Epithelial cell of esophagus (primary cell): Measurements from ENCODE around the gene PRDM16.

Source experiments
- DNase-seq: peaks from one replicate; pipeline ENCODE4 v3.0.0; 2010; ENCODE audit warnings: low read depth
- H3K4me3 ChIP-seq: 2 replicates; pipeline ENCODE4 v1.5.1; 2011; ENCODE audit warnings: mild to moderate bottlenecking, low read length, control low read depth
- TF ChIP-seq, protein P1 (sequence below): IDR thresholded peaks from 2 replicates; pipeline ENCODE4 v1.5.1; 2011; ENCODE audit warnings: low read depth, mild to moderate bottlenecking, low read length, control low read depth, inconsistent platforms; ENCODE audit not compliant: insufficient read depth; ENCODE audit errors: missing control alignments

Gene PRDM16

DNA sequence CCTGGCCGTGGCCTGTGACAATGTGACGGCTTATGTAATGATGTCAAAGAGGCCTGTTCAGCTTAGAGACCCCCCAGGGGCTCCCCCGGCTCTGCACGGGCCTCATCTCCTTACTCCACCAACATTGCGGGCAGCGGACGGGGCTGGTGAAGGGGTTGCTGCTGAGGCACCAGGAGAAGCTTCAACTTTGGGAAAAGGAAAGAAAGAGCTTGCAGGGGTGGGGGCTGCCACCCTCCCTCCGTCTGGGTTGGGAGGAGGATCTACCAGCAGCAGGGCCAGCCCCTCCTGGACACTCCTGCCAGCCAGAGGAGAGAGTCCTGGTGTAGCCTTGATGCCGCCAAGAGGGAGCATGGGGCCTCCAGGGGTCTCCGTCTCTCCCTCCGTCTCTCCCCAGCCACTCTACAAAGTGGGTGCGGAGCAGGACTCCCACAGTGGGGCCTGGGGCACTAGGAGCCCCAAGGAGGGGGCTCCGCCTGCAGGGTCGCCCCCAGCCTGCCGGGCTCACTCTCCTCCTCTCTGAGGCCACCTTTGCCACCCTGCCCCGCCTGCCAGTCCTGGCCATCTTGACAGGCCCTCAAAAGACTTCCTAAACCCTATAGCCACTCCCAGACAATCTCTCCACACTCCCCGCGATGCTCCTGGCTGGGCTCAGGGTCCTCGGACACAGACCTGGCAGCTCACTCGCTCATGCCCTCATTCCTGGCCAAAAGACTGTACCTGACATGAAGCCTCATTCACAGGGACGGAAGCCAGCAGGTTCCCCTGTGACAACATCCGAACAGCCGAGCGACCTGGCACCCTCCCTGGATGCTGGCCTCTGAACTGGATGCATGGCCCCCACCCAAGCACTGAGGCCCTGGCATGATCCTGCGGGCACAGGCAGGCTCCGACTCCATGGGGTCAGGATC, 255.0 kb downstream of the PRDM16 start:
- DNase-seq, result no peak
- no peak overlapping the region for H3K4me3 ChIP-seq
- TF ChIP-seq, protein P1, sequence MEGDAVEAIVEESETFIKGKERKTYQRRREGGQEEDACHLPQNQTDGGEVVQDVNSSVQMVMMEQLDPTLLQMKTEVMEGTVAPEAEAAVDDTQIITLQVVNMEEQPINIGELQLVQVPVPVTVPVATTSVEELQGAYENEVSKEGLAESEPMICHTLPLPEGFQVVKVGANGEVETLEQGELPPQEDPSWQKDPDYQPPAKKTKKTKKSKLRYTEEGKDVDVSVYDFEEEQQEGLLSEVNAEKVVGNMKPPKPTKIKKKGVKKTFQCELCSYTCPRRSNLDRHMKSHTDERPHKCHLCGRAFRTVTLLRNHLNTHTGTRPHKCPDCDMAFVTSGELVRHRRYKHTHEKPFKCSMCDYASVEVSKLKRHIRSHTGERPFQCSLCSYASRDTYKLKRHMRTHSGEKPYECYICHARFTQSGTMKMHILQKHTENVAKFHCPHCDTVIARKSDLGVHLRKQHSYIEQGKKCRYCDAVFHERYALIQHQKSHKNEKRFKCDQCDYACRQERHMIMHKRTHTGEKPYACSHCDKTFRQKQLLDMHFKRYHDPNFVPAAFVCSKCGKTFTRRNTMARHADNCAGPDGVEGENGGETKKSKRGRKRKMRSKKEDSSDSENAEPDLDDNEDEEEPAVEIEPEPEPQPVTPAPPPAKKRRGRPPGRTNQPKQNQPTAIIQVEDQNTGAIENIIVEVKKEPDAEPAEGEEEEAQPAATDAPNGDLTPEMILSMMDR, result no peak

DNA sequence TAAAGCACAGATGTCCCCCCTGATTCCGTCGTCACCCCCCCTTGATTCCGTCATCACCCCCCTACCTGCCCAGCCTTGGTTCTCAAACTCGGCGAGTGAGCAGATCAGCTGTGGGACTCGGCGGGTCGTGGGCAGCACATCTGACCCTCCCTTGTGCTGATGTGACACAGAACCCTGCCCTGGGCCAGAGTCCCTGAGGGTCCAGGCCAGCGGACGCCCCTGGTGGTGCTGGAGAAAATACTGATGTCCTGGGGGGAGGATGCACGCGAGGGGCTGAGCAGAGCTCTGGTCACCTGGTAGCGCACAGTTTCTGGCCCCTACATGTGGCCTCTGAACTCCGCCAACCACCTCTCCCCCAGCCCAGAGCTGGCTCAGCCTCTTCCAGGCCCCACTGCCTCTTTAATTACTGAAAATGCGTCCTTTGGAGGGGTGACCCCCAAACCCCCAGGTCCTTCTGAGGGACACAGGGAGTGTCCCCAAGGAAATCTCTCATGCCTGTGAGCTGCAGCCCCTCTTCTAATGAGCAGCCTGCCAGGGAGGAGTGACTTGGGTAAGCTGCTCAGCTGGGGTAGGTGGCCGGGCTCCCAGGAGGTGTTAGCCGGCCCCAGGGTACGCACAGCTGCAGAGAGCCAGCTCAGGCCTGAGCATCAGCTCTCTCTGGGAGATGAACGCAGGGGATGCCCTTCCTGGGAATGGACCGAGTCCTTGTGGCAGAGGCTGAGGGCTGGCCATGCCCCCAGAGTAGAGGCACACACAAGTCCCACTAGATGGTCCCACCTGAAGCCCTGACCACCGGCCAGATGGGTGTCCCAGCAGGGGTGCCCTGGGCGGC, 255.9 kb downstream of the PRDM16 start:
- H3K4me3 ChIP-seq, result no peak overlapping the region
- TF ChIP-seq, protein P1, result no peak
- DNase-seq, result no peak

DNA sequence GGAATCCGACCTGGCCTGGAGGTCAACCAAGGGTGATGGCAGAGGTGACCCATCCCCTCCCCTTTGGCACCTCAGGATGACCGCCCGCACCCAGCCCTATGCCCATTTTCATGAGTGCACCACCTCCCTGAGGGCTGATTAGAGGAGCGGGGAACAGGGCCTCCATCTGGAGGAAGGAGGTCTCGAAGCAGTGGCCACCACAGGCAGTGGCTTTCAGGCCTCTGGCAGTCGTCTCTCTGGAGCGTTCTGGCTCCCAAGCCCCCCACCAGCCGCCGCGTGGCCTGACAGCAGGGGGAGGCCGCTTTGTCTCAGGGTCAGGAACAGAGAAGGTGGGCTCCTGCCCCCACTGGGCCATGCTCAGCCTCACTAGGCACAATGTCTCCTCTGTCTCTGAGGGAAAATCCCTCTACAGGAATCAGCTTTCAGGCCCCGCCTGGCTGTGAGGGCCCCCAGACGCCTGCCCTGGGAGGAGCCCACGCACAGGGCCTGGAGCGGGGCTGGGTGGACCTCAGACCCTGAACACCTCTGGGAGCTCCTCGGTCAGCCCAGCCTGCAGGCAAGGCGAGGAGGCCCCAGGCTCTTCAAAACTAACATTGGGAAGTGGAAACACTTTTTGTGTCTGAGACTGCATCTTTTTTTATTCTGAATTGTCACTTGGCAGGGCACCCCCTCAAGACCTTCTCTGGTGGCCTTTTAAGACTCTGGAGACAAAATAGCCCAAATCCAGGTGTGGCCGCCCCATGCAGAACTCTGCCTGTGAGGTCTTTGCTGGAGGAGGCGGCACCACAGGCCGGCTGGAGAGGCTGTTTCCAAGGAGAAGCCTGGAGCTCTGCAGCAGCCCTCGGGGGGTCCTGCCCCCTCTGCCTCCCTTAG, 257.7 kb downstream of the PRDM16 start:
- TF ChIP-seq, protein P1, result no peak
- no peak overlapping the region for H3K4me3 ChIP-seq
- DNase-seq, result no peak

DNA sequence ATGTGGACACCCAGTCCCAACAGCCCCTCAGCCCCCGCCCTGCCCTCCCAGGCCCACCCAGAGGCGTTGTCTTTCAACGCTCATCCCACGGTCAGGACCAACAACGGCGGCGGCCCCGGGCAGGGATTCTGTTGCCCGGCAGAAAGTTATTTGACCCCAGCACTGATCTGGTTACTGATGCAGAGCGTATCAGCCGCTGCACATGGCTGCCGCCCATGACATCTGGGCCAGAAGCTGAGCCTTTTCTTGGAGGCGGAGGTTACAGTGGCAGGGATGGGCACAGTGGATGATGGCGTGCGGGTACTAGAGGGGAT, 258.3 kb downstream of the PRDM16 start:
- TF ChIP-seq, protein P1, result no peak
- no peak for DNase-seq
- no peak overlapping the region for H3K4me3 ChIP-seq

DNA sequence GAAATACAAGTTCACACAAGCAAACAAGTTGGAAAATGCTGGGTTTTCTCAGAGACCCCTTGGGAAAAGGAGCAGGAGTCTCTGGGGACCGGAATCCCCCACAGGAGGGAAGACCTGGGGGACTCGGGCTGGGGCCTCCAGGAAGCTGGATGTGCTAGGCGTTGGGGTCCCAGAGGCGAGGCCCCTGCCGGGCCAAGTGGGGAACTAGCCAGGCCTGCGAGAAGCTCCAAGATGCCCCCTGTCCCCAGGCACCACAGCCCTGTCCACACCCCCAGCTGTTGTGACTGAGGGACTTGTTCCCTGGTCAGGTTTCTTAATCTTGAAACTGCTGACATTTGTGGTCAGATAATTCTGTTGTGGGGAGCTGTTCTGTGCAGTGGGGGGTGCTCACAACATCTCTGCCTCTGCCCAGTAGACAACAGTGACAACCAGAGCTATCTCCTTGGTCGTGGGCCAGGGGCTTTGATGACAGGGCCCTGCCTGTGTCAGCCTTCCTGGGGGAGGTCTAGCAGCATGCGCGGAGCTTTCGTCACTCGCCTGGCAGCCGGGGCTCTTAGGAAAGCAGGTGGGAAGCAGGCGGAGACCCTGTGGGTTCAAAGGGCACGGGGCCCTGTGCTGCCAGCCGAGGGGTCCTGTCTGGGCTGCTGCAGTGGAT, 259.1 kb downstream of the PRDM16 start:
- TF ChIP-seq, protein P1, result no peak
- no peak overlapping the region for H3K4me3 ChIP-seq
- DNase-seq, result no peak

DNA sequence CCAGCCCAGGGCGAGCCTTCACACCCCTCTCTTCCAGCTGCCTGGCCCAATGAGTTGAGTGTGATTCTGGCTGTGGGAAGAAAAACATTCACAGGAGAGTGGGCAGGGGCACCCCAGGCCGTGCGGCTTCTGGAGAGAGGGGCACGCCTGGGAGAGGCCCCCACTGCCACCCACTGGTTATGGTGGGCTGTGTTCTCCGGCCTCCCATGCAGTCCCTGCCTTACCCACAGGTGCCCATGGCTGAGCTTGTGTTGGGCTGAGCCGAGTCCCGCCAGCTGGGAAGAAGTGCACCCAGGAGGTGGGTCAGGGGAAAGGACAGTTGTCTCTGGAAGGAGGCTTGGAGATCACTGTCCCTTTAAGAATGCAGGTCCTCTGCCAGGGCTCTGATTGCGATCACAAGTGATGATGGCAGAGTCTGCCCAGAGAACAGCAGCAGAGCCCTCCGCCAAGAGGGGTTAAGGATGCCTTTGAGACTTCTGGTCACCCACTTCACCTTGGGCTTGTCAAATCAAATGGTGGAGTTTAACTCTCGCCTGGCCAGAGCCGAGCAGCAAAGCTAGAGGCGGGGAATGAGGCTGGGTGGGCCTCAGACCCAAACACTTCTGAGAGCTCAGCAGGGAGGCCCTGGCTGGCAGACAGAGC, 260.8 kb downstream of the PRDM16 start:
- TF ChIP-seq, protein P1, result no peak
- H3K4me3 ChIP-seq, result no peak overlapping the region
- DNase-seq, result no peak
